ENCODE data around the gene TACSTD2. TPM values are rescaled to one million over a fixed set of nuclear protein-coding genes. Genes with fewer than 3 reads are reported as not detected.
A peak's percentile ranks its signal among the peaks of the same experiment; 100 is the strongest.

Gene TACSTD2
- total RNA-seq, 4 donors from 2014 or later: 0.55 to 0.79 TPM; not detected in 2

DNA sequence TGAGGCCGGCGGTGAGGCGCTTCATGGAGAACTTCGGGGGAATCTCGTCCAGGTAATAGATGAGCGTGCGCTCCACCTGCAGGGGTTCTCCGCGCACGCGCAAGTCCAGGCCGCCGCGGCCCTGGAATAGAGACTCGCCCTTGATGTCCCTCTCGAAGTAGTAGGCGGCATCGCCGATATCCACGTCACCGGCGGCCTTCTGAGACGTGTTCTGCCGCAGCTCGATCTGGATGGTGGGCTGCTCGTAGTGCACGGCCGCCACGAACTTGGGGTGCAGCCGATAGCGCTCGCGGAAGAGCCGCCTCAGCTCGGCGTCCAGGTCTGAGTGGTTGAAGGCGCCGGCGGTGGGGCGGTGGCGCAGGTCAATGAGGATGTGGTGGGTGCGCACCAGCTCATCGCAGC is 726 bp downstream of the TACSTD2 start:
- TF ChIP-seq, protein P1, sequence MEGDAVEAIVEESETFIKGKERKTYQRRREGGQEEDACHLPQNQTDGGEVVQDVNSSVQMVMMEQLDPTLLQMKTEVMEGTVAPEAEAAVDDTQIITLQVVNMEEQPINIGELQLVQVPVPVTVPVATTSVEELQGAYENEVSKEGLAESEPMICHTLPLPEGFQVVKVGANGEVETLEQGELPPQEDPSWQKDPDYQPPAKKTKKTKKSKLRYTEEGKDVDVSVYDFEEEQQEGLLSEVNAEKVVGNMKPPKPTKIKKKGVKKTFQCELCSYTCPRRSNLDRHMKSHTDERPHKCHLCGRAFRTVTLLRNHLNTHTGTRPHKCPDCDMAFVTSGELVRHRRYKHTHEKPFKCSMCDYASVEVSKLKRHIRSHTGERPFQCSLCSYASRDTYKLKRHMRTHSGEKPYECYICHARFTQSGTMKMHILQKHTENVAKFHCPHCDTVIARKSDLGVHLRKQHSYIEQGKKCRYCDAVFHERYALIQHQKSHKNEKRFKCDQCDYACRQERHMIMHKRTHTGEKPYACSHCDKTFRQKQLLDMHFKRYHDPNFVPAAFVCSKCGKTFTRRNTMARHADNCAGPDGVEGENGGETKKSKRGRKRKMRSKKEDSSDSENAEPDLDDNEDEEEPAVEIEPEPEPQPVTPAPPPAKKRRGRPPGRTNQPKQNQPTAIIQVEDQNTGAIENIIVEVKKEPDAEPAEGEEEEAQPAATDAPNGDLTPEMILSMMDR (IDR thresholded peaks at IDR 0.05): no peak
- TF ChIP-seq POLR2A (IDR thresholded peaks at IDR 0.05): no peak
- TF ChIP-seq EP300 (IDR thresholded peaks at IDR 0.05; ENCODE audit: low read depth): no peak
- no peak for TF ChIP-seq POLR2AphosphoS5 (IDR thresholded peaks at IDR 0.05)
- Histone ChIP-seq H3K36me3 (no peaks in the 10 kb centered on the region), H3K9me3 (no peaks in the 10 kb centered on the region), H3K27me3 (peaks cover 66% of the 10 kb centered on the region), H3K4me3 (peak overlapping the region in 3 of 4 donors; percentile 22 to 45 (median 40)), H3K27ac (no peak overlapping the region), H3K4me1 (peaks cover 0 to 23% (median 10%) of the 10 kb centered on the region in 4 donors)
- intact Hi-C loops (cut with DNase I; ENCODE audit: low total_unique reads): no loop called here
- in situ Hi-C loops (cut with MboI; ENCODE audit: low pct_ligation_motif_present in 1 of 4, low pct_unique_long_range_greater_than_20kb in 1 of 4, low sequenced_read_pairs in 3 of 4): no loop called here
- 0 to 40% methylated on average over 1 to 28 of the region's 43 CpGs for WGBS, 2 donors (ENCODE audit: low coverage in 1 of 2)
- DNase-seq: no peak

DNA sequence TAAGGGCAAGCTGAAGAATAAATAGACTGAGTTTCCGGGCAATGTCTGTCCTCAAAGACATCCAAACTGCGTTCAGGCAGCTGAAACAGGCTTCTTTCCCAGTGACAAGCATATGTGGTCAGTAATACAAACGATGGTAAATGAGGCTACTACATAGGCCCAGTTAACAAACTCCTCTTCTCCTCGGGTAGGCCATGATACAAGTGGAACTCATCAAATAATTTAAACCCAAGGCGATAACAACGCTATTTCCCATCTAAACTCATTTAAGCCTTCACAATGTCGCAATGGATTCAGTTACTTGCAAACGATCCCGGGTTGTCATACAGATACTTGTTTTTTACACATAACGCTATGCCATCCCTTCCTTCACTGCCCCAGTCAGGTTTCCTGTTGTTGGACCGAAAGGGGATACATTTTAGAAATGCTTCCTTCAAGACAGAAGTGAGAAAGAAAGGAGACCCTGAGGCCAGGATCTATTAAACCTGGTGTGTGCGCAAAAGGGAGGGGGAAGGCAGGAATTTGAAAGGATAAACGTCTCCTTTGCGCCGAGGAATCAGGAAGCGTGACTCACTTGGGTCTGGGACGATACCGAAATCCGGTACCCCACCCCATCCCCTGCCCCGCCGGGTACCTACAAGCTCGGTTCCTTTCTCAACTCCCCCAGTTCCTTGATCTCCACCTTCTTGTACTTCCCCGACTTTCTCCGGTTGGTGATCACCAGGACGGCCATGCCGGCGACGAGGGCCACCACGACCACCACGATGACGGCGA is 1.3 kb downstream of the TACSTD2 start:
- TF ChIP-seq POLR2A (IDR thresholded peaks at IDR 0.05): no peak
- TF ChIP-seq POLR2AphosphoS5 (IDR thresholded peaks at IDR 0.05): no peak
- TF ChIP-seq EP300 (IDR thresholded peaks at IDR 0.05; ENCODE audit: low read depth): no peak
- TF ChIP-seq, protein P1 (IDR thresholded peaks at IDR 0.05): no peak
- Histone ChIP-seq H3K4me1 (peaks cover 0 to 23% (median 10%) of the 10 kb centered on the region in 4 donors), H3K27me3 (peaks cover 66% of the 10 kb centered on the region), H3K9me3 (no peaks in the 10 kb centered on the region), H3K36me3 (no peaks in the 10 kb centered on the region), H3K4me3 (peak overlapping the region in 2 of 4 donors; percentile 40 to 45), H3K27ac (no peak overlapping the region)
- WGBS, 2 donors (ENCODE audit: low coverage in 1 of 2): 75 to 86% methylated on average over 14 to 28 of the region's 32 CpGs
- no peak for DNase-seq
- intact Hi-C loops (cut with DNase I; ENCODE audit: low total_unique reads) (no loop called here), in situ Hi-C loops (cut with MboI; ENCODE audit: low pct_ligation_motif_present in 1 of 4, low pct_unique_long_range_greater_than_20kb in 1 of 4, low sequenced_read_pairs in 3 of 4) (no loop called here)

DNA sequence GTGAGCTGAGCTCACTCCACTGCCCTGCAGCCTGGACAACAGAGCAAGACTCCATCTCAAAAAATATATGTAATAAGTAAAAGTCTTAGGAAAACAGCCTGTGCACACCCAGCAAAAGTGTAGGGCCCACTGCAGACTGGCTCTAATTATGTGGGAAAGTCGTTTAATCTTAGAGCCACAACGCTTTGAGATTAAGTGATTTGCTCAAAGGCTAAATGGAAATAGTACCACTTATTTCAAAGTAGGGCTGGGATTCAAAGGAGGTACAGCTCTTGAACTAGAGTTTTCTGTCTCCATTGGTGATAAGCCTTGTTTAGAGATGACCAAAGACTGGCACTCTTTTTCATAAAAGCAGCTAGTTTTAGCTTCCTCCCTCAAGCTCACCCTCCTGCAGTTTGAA is 2.2 kb downstream of the TACSTD2 start:
- no peak for DNase-seq
- no peaks in the 10 kb centered on the region for H3K9me3 ChIP-seq
- TF ChIP-seq, protein P1 (IDR thresholded peaks at IDR 0.05): no peak
- H3K27me3 ChIP-seq: peaks cover 66% of the 10 kb centered on the region
- 92 to 100% methylated on average over 2 of the region's 2 CpGs for WGBS, 2 donors (ENCODE audit: low coverage in 1 of 2)
- in situ Hi-C loops (cut with MboI; ENCODE audit: low pct_ligation_motif_present in 1 of 4, low pct_unique_long_range_greater_than_20kb in 1 of 4, low sequenced_read_pairs in 3 of 4): no loop called here
- H3K4me3 ChIP-seq: no peak overlapping the region
- H3K4me1 ChIP-seq: peaks cover 0 to 23% (median 10%) of the 10 kb centered on the region in 4 donors
- H3K36me3 ChIP-seq: no peaks in the 10 kb centered on the region
- intact Hi-C loops (cut with DNase I; ENCODE audit: low total_unique reads): no loop called here
- no peak overlapping the region for H3K27ac ChIP-seq

DNA sequence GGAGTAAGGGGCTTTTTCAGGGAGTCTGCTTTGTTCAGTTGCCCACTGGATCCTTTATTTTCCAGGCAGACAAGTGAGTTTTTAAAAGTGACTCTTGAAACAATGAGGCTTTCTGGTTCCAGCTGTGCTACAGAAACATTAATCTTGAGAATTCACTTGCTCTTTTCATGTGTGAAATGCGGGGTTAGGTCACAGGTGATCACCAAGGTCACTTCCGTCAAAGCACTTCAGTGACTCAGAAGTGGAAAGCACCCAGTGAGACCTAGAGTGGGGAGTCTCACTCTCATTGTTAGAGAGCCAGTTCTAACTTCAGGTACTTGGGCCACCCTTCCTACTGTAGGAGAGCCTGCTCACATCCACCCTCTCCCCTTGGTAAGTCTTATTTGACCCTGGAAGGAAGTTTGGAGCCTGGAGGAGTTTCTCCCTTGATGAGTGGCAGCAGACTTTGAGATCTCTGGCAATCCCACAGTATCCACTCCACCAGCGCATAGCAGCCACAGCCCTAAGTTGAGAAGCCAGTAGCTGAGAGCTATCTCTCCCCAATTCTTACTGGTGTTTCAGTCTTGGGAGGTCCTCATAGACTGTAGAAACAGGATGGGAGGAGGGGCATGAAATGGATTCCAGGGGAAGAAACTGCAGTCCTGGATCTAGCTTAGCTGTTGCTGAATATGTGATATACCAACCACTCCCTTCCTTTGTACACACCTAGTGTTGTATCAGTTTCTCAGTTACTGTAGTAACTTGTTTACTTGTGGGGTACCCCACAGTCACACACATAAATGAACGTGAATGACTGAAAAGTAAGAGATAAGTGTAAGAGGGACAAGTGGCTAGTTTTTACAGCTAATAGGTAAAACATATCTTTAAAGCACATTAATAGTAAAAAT is 3.1 kb downstream of the TACSTD2 start:
- Histone ChIP-seq H3K4me1 (peaks cover 0 to 23% (median 10%) of the 10 kb centered on the region in 4 donors), H3K27me3 (peaks cover 65% of the 10 kb centered on the region), H3K4me3 (no peak overlapping the region), H3K9me3 (no peaks in the 10 kb centered on the region), H3K36me3 (no peaks in the 10 kb centered on the region), H3K27ac (no peak overlapping the region)
- in situ Hi-C loops (cut with MboI; ENCODE audit: low pct_ligation_motif_present in 1 of 4, low pct_unique_long_range_greater_than_20kb in 1 of 4, low sequenced_read_pairs in 3 of 4) (no loop called here), intact Hi-C loops (cut with DNase I; ENCODE audit: low total_unique reads) (no loop called here)
- WGBS, 2 donors (ENCODE audit: low coverage in 1 of 2): 58 to 71% methylated on average over 3 to 4 of the region's 4 CpGs
- DNase-seq: no peak
- TF ChIP-seq POLR2A (IDR thresholded peaks at IDR 0.05): no peak
- TF ChIP-seq, protein P1 (IDR thresholded peaks at IDR 0.05): no peak

All from transverse colon (tissue), 4 donors.